ENCODE measurements around the gene KRTAP24-1.
A peak's percentile ranks its signal among the peaks of the same experiment; 100 is the strongest.

KRTAP24-1 gene

GRCh38 chr21:30282850-30283249 is at the start of gene KRTAP24-1:
KRTAP24-1 (minus strand) TSS chr21:30282950; CDS start chr21:30282932, 18 bp downstream.
- no peak for DNase-seq (ENCODE audit: low read depth)

DNA sequence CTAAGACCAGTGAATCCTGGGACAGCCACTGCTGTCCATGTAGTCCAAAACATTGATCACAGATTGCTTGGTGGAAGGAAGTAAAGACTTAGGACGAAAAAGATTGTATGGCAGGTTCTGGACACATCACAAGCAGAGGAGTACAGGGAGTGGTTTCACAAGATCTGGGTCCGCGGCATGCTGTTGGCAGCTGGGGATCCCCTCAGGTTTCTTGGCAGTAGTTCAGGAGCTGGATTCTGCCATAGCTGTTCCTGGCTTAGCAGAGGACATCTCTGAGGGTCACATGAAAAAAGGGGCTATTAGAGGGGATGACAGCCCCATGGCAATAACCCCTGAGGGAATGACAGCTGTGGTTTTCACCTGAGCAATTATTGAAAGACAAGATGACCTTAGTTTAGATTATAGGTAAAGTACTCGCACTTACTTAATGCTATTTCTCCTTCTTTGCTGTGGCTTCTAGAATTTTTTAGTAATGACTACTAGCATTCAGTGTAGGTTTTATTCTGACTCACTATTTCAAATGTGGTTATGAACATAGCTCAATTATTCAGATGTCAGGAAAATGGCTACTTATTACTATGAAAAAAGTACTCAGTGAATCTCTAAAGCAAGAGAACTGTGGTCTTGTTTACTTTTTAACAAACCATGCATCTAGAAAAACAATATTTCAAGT is 46.6 kb upstream of the KRTAP24-1 start:
- DNase-seq (ENCODE audit: low read depth) = no peak

GRCh38 chr21:30326390-30326789 is 43.6 kb upstream of the KRTAP24-1 start:
- DNase-seq (ENCODE audit: low read depth) = no peak

GRCh38 chr21:30320215-30320614 is 37.5 kb upstream of the KRTAP24-1 start, which contains the start of gene KRTAP26-1:
KRTAP26-1 (minus strand) TSS chr21:30320315; CDS start chr21:30320035, 280 bp downstream.
- no peak for DNase-seq (ENCODE audit: low read depth)

- no peak for DNase-seq (ENCODE audit: low read depth)
Measured at GRCh38 chr21:30315701-30316100, 33.0 kb upstream of the KRTAP24-1 start.

- DNase-seq (ENCODE audit: low read depth) = no peak
Measured at GRCh38 chr21:30306884-30307283, 24.1 kb upstream of the KRTAP24-1 start.

DNA sequence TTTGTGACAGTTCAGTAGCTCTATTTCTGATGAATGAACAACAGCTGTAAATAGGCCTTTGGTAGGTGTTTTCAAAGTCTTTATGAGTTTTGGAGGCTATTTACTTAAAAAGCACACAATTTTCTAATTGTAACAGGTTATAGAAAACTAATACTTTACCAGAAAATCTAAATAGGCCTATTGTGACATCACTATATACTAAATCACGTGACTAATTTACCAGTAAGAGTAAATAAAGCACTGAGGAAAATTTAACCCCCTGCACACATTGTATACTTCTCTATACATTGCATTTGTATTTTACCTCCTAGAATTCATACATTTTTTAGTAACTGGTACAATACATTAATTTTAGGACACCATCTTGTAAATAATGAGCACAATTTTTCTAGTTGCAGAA is 22.4 kb upstream of the KRTAP24-1 start:
- DNase-seq (ENCODE audit: low read depth) = no peak

DNA sequence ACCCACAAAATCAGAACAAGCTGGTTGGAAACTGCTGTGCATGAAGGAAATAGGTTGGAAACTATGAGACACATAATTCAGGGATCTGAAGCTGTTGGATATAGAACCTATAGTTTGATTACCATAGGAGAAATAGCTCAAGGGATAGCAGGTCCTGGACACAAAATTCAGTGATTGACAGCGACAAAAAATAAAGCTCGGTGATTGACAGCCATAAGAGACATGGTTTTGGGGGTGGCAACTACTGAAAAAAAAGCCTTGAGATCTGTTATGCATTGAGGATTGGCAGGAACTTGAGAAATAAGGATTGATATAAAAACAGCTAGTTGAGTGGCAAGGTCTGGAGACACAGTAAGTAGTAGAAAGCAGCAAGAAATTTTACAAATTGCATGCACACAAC is 6.5 kb upstream of the KRTAP24-1 start, which contains the start of gene KRTAP25-1:
Gene KRTAP25-1, minus strand, starts transcription at position 300 of the 400 bp plus-strand sequence. Its CDS starts 24 bp downstream, at position 276.
- no peak for DNase-seq (ENCODE audit: low read depth)

GRCh38 chr21:30271611-30272010 is 11.1 kb downstream of the KRTAP24-1 start:
- DNase-seq (ENCODE audit: low read depth) = no peak

GRCh38 chr21:30271156-30271555 is 11.6 kb downstream of the KRTAP24-1 start:
- no peak for DNase-seq (ENCODE audit: low read depth)

- no peak for DNase-seq (ENCODE audit: low read depth)
Measured at GRCh38 chr21:30269803-30270530, 12.8 kb downstream of the KRTAP24-1 start.

GRCh38 chr21:30268608-30269197 is 14.0 kb downstream of the KRTAP24-1 start:
- DNase-seq (ENCODE audit: low read depth) = no peak

DNA sequence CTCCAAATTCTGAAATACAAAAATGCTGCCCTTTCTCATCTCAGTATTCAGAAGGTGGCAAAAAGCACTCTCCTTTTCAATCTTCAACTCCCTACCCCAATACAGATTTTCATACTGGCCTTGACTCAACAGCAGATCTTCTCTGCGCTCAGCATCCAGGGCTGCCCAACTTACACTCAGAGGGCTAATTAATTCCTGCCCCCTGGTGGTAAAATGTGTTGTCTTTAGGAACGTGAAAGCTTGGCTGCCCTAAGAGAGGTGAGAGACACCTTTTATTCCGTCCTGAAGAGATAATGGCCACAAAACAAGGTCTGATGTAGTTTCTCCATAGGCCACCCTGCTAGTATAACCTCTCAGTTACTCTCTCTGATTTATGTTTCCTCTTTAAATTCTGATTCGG is 25.0 kb downstream of the KRTAP24-1 start:
- peak; percentile 21 for DNase-seq (ENCODE audit: low read depth)

DNA sequence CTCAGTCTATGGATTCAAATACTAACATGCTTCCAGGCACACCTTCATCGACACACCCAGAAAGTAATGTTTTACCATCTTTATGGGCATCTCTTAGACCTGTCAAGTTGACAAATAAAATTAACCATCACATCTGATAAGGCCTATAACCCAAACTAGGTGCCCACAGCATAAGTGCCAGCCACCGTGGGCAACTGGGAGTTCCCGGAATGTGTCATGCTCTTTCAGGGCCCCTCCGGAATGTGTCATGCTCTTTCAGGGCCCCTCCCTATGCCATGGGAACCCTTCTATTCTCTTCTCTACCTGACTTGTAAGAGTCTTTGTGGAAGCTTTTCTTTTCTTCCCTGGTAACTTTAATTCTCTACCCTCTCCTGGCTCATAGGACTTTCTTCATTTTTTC is 26.6 kb downstream of the KRTAP24-1 start:
- DNase-seq (ENCODE audit: low read depth) = no peak

DNA sequence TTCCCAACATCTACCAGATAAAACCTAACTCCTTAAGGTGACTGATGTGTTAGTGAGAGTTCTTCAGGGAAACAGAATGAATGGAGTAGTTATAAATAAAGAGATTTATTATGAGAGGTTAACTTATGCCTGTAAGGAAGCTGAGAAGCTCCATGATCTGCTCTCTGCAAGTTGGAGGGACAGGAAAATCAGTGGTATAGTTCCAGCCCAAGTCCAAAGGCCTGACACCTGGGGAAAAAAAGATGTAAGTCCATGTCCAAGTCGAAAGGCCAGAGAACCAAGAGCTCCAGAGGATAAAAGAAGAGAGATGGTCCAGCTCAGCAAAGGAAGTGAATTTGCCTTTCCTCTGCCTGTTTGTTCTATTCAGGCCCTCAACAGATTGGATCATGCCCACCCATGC is 27.1 kb downstream of the KRTAP24-1 start:
- no peak for DNase-seq (ENCODE audit: low read depth)

- no peak for DNase-seq (ENCODE audit: low read depth)
Measured at GRCh38 chr21:30251781-30252180, 31.0 kb downstream of the KRTAP24-1 start.

- no peak for DNase-seq (ENCODE audit: low read depth)
Measured at GRCh38 chr21:30249936-30250335, 32.8 kb downstream of the KRTAP24-1 start.

GRCh38 chr21:30248844-30249243 is 33.9 kb downstream of the KRTAP24-1 start:
- no peak for DNase-seq (ENCODE audit: low read depth)

- no peak for DNase-seq (ENCODE audit: low read depth)
Measured at GRCh38 chr21:30245061-30245460, 37.7 kb downstream of the KRTAP24-1 start.

DNA sequence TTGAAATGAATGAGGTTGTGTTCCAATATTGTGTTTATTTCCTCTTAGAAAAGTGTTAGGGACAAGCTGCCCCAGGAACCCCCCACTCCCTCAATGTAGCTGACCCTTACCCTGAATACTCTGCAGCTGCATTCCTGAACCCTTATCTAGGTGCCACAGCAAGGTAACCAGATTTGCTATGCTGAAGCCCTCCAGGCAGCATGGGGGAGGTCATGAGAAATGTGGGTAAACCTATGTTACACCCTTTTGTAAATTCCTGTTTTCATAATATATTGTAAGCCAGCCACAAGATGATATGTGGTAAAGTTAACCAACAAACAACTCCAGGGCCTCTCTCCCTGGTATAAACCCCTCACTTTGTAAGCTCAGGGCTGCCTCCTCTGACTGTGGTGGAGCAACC is 39.1 kb downstream of the KRTAP24-1 start:
- DNase-seq (ENCODE audit: low read depth) = no peak

DNA sequence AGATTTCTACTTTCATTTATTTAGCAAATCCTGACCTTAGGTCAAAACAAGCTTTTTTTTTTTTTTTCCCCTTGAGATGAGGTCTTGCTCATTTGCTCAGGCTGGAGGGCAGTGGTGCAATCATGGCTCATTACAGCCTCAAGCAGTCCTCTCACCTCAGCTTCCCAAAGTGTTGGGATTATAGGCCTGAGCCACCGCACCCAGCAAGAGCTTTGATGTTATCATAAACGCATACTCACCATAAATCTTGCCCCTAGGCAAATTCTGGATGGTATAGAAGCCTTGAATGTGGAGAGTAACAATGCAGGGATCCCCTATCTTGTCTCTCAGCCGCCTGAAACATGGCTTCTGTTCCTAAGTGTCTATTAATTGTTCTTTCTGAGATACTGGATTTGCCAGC is 42.1 kb downstream of the KRTAP24-1 start:
- DNase-seq (ENCODE audit: low read depth) = no peak

GRCh38 chr21:30238168-30238567 is 44.6 kb downstream of the KRTAP24-1 start:
- no peak for DNase-seq (ENCODE audit: low read depth)

- DNase-seq (ENCODE audit: low read depth) = peak; percentile 49
Measured at GRCh38 chr21:30234643-30235042, 48.1 kb downstream of the KRTAP24-1 start.
